ENCODE data around the gene PLPPR2.

The PLPPR2 gene

GRCh38 chr19:11379857-11380350, 24.7 kb downstream of the PLPPR2 start:
- no peak overlapping the region for H3K4me3 ChIP-seq (replicated peaks; ENCODE audit: low read depth, low read length)
- no peak for TF ChIP-seq CTCF (IDR thresholded peaks at IDR 0.05; ENCODE audit: low read depth, low read length, missing control alignments)
- no peak for DNase-seq (ENCODE audit: extremely low read depth, low read depth)

- peak; percentile 68 for TF ChIP-seq CTCF (IDR thresholded peaks at IDR 0.05; ENCODE audit: low read depth, low read length, missing control alignments)
- peak; percentile 91 for DNase-seq (ENCODE audit: extremely low read depth, low read depth)
- peak overlapping the region; percentile 57 for H3K4me3 ChIP-seq (replicated peaks; ENCODE audit: low read depth, low read length)
Observed at GRCh38 chr19:11380653-11381537, 25.7 kb downstream of the PLPPR2 start.

GRCh38 chr19:11382898-11383705, 27.9 kb downstream of the PLPPR2 start:
- peak; percentile 76 for TF ChIP-seq CTCF (IDR thresholded peaks at IDR 0.05; ENCODE audit: low read depth, low read length, missing control alignments)
- H3K4me3 ChIP-seq (replicated peaks; ENCODE audit: low read depth, low read length) = no peak overlapping the region
- DNase-seq (ENCODE audit: extremely low read depth, low read depth) = no peak

- no peak overlapping the region for H3K4me3 ChIP-seq (replicated peaks; ENCODE audit: low read depth, low read length)
- DNase-seq (ENCODE audit: extremely low read depth, low read depth) = no peak
- TF ChIP-seq CTCF (IDR thresholded peaks at IDR 0.05; ENCODE audit: low read depth, low read length, missing control alignments) = no peak
Observed at GRCh38 chr19:11383706-11384048, 28.4 kb downstream of the PLPPR2 start.

- H3K4me3 ChIP-seq (replicated peaks; ENCODE audit: low read depth, low read length) = no peak overlapping the region
- no peak for DNase-seq (ENCODE audit: extremely low read depth, low read depth)
- TF ChIP-seq CTCF (IDR thresholded peaks at IDR 0.05; ENCODE audit: low read depth, low read length, missing control alignments) = no peak
Observed at GRCh38 chr19:11384778-11385129, 29.5 kb downstream of the PLPPR2 start.

- TF ChIP-seq CTCF (IDR thresholded peaks at IDR 0.05; ENCODE audit: low read depth, low read length, missing control alignments) = no peak
- DNase-seq (ENCODE audit: extremely low read depth, low read depth) = no peak
- no peak overlapping the region for H3K4me3 ChIP-seq (replicated peaks; ENCODE audit: low read depth, low read length)
Observed at GRCh38 chr19:11387162-11388034, 32.2 kb downstream of the PLPPR2 start.
